Thyroid gland (tissue), 4 donors: ENCODE measurements around the gene ORMDL3.

Source experiments
- POLR2A ChIP-seq, 2 donors: fragments of 450-650 bp; IDR thresholded peaks; one replicate each; pipeline ENCODE4 v1.6.1; 2017; ENCODE audit warnings: antibody characterized with exemption in 2 of 2, mild to moderate bottlenecking in 2 of 2, moderate library complexity in 1 of 2
- TF ChIP-seq, protein P1 (sequence below), 6 experiments: fragments of 200-600 bp in 3 of 6; fragments of 450-650 bp in 3 of 6; sonication (generic) in 3 of 6; IDR thresholded peaks; one replicate each; pipeline ENCODE4 v1.5.1; 2016 to 2019; ENCODE audit warnings: antibody characterized with exemption in 6 of 6, mild to moderate bottlenecking in 2 of 6, inconsistent platforms in 1 of 6, moderate library complexity in 1 of 6

DNA sequence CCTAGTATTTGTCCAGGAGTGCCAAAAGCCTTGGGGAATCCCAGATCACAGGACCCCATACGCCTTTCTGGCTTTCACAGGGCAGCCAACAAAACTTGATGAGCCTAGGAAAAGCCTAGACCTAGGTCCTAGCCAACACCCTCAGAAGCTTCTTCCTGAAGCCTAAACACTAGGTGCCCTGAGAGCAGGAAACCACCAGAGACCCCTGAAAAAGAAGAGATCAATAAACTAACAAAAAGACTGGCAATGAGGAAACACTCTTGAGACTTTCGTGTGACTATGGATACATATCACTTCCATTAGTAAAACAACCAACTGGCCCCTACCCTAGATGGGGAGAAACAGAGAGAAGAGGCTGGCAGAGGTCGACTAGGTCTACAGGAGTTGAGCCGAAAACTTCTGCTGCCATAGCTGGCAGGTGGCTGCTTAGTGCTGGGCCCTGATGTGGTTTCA is 1.2 kb downstream of the ORMDL3 start:
- TF ChIP-seq, protein P1, sequence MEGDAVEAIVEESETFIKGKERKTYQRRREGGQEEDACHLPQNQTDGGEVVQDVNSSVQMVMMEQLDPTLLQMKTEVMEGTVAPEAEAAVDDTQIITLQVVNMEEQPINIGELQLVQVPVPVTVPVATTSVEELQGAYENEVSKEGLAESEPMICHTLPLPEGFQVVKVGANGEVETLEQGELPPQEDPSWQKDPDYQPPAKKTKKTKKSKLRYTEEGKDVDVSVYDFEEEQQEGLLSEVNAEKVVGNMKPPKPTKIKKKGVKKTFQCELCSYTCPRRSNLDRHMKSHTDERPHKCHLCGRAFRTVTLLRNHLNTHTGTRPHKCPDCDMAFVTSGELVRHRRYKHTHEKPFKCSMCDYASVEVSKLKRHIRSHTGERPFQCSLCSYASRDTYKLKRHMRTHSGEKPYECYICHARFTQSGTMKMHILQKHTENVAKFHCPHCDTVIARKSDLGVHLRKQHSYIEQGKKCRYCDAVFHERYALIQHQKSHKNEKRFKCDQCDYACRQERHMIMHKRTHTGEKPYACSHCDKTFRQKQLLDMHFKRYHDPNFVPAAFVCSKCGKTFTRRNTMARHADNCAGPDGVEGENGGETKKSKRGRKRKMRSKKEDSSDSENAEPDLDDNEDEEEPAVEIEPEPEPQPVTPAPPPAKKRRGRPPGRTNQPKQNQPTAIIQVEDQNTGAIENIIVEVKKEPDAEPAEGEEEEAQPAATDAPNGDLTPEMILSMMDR (IDR thresholded peaks at IDR 0.05): no peak
- no peak for TF ChIP-seq POLR2A (IDR thresholded peaks at IDR 0.05)
